Adrenal gland (tissue), 12 donors: Measurements from ENCODE around the gene MYLK. TPM values are rescaled to one million over a fixed set of nuclear protein-coding genes. Genes with fewer than 3 reads are reported as not detected.

Source experiments
- DNase-seq, 7 donors: peaks; one replicate each; pipeline ENCODE4 v3.0.0-alpha.2; 2019 to 2020
- H3K27ac ChIP-seq, 5 donors: fragments of 200-600 bp; sonication (generic) in 4 of 5; 1 replicate in 3 of 5; 2 replicates in 2 of 5; pipeline versions ENCODE4 v1.5.1 to v1.8.0; 2016 to 2020; ENCODE audit warnings: mild to moderate bottlenecking in 1 of 5
- H3K27me3 ChIP-seq: fragments of 200-600 bp; 2 replicates; pipeline ENCODE4 v1.8.0; 2021
- H3K36me3 ChIP-seq, 2 donors: fragments of 200-600 bp; replicated peaks in 1 of 2; 1 replicate in 1 of 2; 2 replicates in 1 of 2; pipeline versions ENCODE4 v1.5.1 to v1.8.0; 2018 to 2022
- H3K4me1 ChIP-seq, 2 donors: fragments of 200-600 bp; replicated peaks in 1 of 2; 1 replicate in 1 of 2; 2 replicates in 1 of 2; pipeline versions ENCODE4 v1.5.1 to v1.8.0; 2018 to 2021
- H3K4me3 ChIP-seq, 4 donors: fragments of 200-600 bp; sonication (generic) in 3 of 4; one replicate each; pipeline ENCODE4 v1.5.1; 2016 to 2018
- H3K9me3 ChIP-seq, 3 donors: fragments of 200-600 bp; sonication (generic) in 1 of 3; replicated peaks in 1 of 3; 1 replicate in 2 of 3; 2 replicates in 1 of 3; pipeline versions ENCODE4 v1.5.1 to v1.8.0; 2016 to 2021
- POLR2A ChIP-seq, 2 donors: fragments of 450-650 bp; IDR thresholded peaks; one replicate each; pipeline ENCODE4 v1.6.1; 2017; ENCODE audit warnings: antibody characterized with exemption in 2 of 2, mild to moderate bottlenecking in 2 of 2, moderate library complexity in 1 of 2
- WGBS, 4 donors: extraction: QIAGEN DNeasy Blood & Tissue Kit in 2 of 4; methylation state at CpG; one replicate each; pipeline versions ENCODE4 v1.1.5 to v1.1.7; 2013 to 2017; 5-methylcytosine and 5-hydroxymethylcytosine counted together
- intact Hi-C, 2 donors: fragments of 100-400 bp; cut with DNase I; formaldehyde crosslinking; loops; one replicate each; pipeline versions ENCODE4 v1.14.1 to v1.15.0; 2022 to 2023
- polyA plus RNA-seq, 3 donors: library from polyadenylated mRNA; stranded (reverse); fragments of 200-250 nt in 2 of 3; fragments of 350-450 nt in 1 of 3; fragmentation: Illumina TruSeq in 1 of 3; extraction: RNeasy Lipid Tissue Mini Kit (QIAGEN cat#74804) in 1 of 3; gene quantifications; one replicate each; pipeline ENCODE4 v1.2.3, GENCODE V29; 2013 to 2014
- total RNA-seq, 9 donors: library from RNA; depleted of rRNA in 4 of 9; stranded (reverse); fragments of >200 nt in 4 of 9; fragments of 120-200 nt in 1 of 9; fragmentation: NEBNext Ultra II Directional in 1 of 9; extraction: Animal tissue kit (Norgen Biotek cat#: 25700) in 1 of 9; gene quantifications; one replicate each; pipeline versions ENCODE4 v1.1.0 to v1.2.4, GENCODE V29; 2013 to 2023
- TF ChIP-seq, protein P1 (sequence below), 6 experiments: fragments of 450-650 bp in 4 of 6; fragments of 200-600 bp in 2 of 6; sonication (generic) in 1 of 6; IDR thresholded peaks; 1 replicate in 5 of 6; 2 replicates in 1 of 6; pipeline versions ENCODE4 v1.5.1 to v1.8.0; 2016 to 2021; ENCODE audit warnings: antibody characterized with exemption in 6 of 6, mild to moderate bottlenecking in 2 of 6, moderate library complexity in 1 of 6
- donor health status: healthy with polysubstance abuse.
- donor health status: Bipolar disorder and iron deficiency.
- donor health status: DM: yes; HTN: yes; CAD: no.
- donor health status: DM: no; HTN: no; CAD: no.
- donor health status: DM: no; HTN: no; CAD: no.
- donor health status: DM: yes; HTN: yes; CAD: no.

Gene MYLK
- total and polyA plus RNA-seq, 12 donors, result 13.3 to 124 (median 53.8) TPM

DNA sequence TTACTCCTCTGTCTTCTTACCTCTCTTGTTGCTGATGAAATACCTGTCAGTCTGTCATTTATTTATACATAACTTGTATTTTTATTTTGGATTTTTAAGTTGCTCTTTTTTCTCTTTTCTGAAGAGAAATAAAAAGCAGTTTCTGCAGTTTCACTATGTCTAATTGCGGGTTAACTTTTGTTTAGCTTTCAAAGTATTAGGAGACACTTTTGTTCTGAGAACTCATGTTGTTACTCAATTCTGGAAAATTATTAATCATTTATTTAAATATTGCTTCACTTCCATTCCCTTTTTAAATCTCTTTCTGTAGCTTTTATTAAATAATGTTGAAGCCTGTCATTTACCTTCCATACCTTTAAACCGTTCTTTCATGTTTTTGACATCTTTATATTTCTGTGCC is 29.2 kb downstream of the MYLK start:
- TF ChIP-seq POLR2A (IDR thresholded peaks at IDR 0.05), result no peak
- TF ChIP-seq, protein P1, sequence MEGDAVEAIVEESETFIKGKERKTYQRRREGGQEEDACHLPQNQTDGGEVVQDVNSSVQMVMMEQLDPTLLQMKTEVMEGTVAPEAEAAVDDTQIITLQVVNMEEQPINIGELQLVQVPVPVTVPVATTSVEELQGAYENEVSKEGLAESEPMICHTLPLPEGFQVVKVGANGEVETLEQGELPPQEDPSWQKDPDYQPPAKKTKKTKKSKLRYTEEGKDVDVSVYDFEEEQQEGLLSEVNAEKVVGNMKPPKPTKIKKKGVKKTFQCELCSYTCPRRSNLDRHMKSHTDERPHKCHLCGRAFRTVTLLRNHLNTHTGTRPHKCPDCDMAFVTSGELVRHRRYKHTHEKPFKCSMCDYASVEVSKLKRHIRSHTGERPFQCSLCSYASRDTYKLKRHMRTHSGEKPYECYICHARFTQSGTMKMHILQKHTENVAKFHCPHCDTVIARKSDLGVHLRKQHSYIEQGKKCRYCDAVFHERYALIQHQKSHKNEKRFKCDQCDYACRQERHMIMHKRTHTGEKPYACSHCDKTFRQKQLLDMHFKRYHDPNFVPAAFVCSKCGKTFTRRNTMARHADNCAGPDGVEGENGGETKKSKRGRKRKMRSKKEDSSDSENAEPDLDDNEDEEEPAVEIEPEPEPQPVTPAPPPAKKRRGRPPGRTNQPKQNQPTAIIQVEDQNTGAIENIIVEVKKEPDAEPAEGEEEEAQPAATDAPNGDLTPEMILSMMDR (IDR thresholded peaks at IDR 0.05), result no peak
- no peak for DNase-seq
- Histone ChIP-seq H3K9me3 (no peaks in the 10 kb centered on the region), H3K4me1 (no peaks in the 10 kb centered on the region), H3K36me3 (no peaks in the 10 kb centered on the region), H3K4me3 (no peak overlapping the region), H3K27ac (no peak overlapping the region), H3K27me3 (no peaks in the 10 kb centered on the region)
- intact Hi-C loops, result no loop called here
- WGBS, 4 donors, result 75 to 85% (median 83%) methylated on average over 2 of the region's 2 CpGs

- H3K27ac ChIP-seq, result no peak overlapping the region
- no peaks in the 10 kb centered on the region for H3K4me1 ChIP-seq
- TF ChIP-seq POLR2A (IDR thresholded peaks at IDR 0.05), result no peak
- TF ChIP-seq, protein P1 (IDR thresholded peaks at IDR 0.05), result no peak
- WGBS, 4 donors, result 67 to 84% (median 80%) methylated on average over 2 of the region's 2 CpGs
- H3K27me3 ChIP-seq, result no peaks in the 10 kb centered on the region
- intact Hi-C loops, result no loop called here
- H3K4me3 ChIP-seq, result no peak overlapping the region
- no peaks in the 10 kb centered on the region for H3K36me3 ChIP-seq
- no peaks in the 10 kb centered on the region for H3K9me3 ChIP-seq
- DNase-seq, result no peak
These were observed 30.3 kb downstream of the MYLK start for GRCh38 chr3:123853686-123854372.

DNA sequence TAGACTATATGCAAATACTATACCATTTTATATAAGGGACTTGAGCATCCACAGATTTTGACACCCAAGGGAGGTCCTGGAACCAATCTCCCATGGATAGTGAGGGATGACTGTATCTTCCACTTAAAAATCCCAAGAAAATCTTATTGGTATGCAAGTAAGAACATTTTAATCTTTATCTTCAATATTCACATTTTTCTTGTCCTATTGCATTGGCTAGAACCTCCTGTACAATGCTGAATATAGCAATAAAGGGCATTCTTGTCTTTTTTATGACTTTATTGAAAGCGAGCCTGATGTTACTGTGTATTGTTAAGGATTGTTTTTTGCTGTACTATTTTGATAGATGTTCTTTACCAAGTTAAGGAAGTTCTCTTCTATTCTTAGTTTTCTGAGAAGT is 36.9 kb downstream of the MYLK start:
- WGBS, 4 donors, result 78 to 91% (median 84%) methylated on average over 1 of the region's 1 CpG
- H3K4me3 ChIP-seq, result no peak overlapping the region
- TF ChIP-seq, protein P1 (IDR thresholded peaks at IDR 0.05), result no peak
- no peak for TF ChIP-seq POLR2A (IDR thresholded peaks at IDR 0.05)
- no peaks in the 10 kb centered on the region for H3K27me3 ChIP-seq
- no peaks in the 10 kb centered on the region for H3K36me3 ChIP-seq
- no peak overlapping the region for H3K27ac ChIP-seq
- H3K9me3 ChIP-seq, result peaks cover 0 to 13% (median 0%) of the 10 kb centered on the region in 3 donors
- intact Hi-C loops, result no loop called here
- H3K4me1 ChIP-seq, result no peaks in the 10 kb centered on the region
- no peak for DNase-seq

DNA sequence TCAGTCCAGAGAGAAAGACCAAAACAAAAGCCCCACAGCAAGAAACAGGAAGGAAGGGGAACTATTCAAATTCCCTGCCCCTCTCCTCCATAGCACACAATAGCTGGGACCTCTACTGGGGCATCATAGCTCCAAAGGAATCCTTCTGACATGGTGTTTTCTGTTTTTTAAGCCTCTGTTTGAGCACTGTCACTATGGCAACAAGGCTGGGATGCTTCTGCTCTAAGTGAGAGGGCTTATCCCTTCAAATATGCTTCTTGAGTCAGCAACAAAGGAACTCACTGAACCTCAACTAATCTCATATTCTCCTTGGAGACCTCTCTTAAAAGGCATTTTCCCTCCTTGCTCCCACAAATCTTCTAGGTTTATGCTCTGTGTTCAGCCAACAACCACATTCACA is 40.5 kb downstream of the MYLK start:
- H3K9me3 ChIP-seq, result peaks cover 0 to 21% (median 0%) of the 10 kb centered on the region in 3 donors
- H3K27me3 ChIP-seq, result no peaks in the 10 kb centered on the region
- no peak for DNase-seq
- no peaks in the 10 kb centered on the region for H3K36me3 ChIP-seq
- TF ChIP-seq POLR2A (IDR thresholded peaks at IDR 0.05), result no peak
- TF ChIP-seq, protein P1 (IDR thresholded peaks at IDR 0.05), result no peak
- H3K27ac ChIP-seq, result no peak overlapping the region
- H3K4me3 ChIP-seq, result no peak overlapping the region
- no peaks in the 10 kb centered on the region for H3K4me1 ChIP-seq
- intact Hi-C loops, result no loop called here
